Peyer's patch (tissue), 4 donors: ENCODE data around the gene ULK3. TPM values are rescaled to one million over a fixed set of nuclear protein-coding genes. Genes with fewer than 3 reads are reported as not detected.
A peak's percentile ranks its signal among the peaks of the same experiment; 100 is the strongest.

Experiments
- DNase-seq, 3 donors: peaks; one replicate each; pipeline ENCODE4 v3.0.0-alpha.2; 2017 to 2019
- H3K27ac ChIP-seq, 4 donors: fragments of 200-600 bp; sonication (generic); one replicate each; pipeline ENCODE4 v1.5.1; 2016 to 2019
- H3K27me3 ChIP-seq, 2 donors: fragments of 200-600 bp; sonication (generic); one replicate each; pipeline ENCODE4 v1.5.1; 2019
- H3K36me3 ChIP-seq, 3 donors: fragments of 200-600 bp; sonication (generic); one replicate each; pipeline ENCODE4 v1.5.1; 2016 to 2019
- H3K4me1 ChIP-seq, 4 donors: fragments of 200-600 bp; sonication (generic); one replicate each; pipeline ENCODE4 v1.5.1; 2016 to 2019
- H3K4me3 ChIP-seq, 4 donors: fragments of 200-600 bp; sonication (generic); 1 replicate in 3 of 4; 2 replicates in 1 of 4; pipeline ENCODE4 v1.5.1; 2016 to 2019; ENCODE audit warnings: mild to moderate bottlenecking in 1 of 4
- H3K9me3 ChIP-seq, 4 donors: fragments of 200-600 bp; sonication (generic); one replicate each; pipeline ENCODE4 v1.5.1; 2016 to 2019; ENCODE audit warnings: mild to moderate bottlenecking in 1 of 4
- CTCF ChIP-seq, 6 experiments: fragments of 450-650 bp in 4 of 6; fragments of 200-600 bp in 2 of 6; sonication (generic) in 1 of 6; IDR thresholded peaks; one replicate each; pipeline ENCODE4 v1.5.1; 2017 to 2019; ENCODE audit warnings: antibody characterized with exemption in 6 of 6, mild to moderate bottlenecking in 3 of 6, moderate library complexity in 1 of 6
- POLR2A ChIP-seq, 2 donors: fragments of 450-650 bp; IDR thresholded peaks; one replicate each; pipeline ENCODE4 v1.5.1; 2017; ENCODE audit warnings: antibody characterized with exemption in 2 of 2, mild to moderate bottlenecking in 2 of 2, moderate library complexity in 2 of 2
- total RNA-seq, 4 donors: library from RNA; depleted of rRNA; stranded (reverse); fragments of >200 nt; gene quantifications; one replicate each; pipeline ENCODE4 v1.1.0, GENCODE V29; 2016

ULK3 gene
- total RNA-seq, 4 donors from 2014 or later = 194 to 508 (median 288) TPM

- H3K27ac ChIP-seq = no peak overlapping the region
- peaks cover 3 to 28% (median 16%) of the 10 kb centered on the region in 4 donors for H3K4me1 ChIP-seq
- H3K4me3 ChIP-seq = no peak overlapping the region
- DNase-seq = no peak
- peaks cover 0 to 5% of the 10 kb centered on the region in 2 donors for H3K27me3 ChIP-seq
- H3K36me3 ChIP-seq = no peaks in the 10 kb centered on the region
- TF ChIP-seq POLR2A (IDR thresholded peaks at IDR 0.05) (no peak), CTCF (IDR thresholded peaks at IDR 0.05) (no peak)
- no peaks in the 10 kb centered on the region for H3K9me3 ChIP-seq
Observed at GRCh38 chr15:74822233-74822632, 20.7 kb downstream of the ULK3 start.

- Histone ChIP-seq H3K36me3 (no peaks in the 10 kb centered on the region), H3K4me3 (no peak overlapping the region), H3K4me1 (peaks cover 3 to 30% (median 16%) of the 10 kb centered on the region in 4 donors), H3K27ac (no peak overlapping the region), H3K27me3 (peaks cover 0 to 3% of the 10 kb centered on the region in 2 donors), H3K9me3 (no peaks in the 10 kb centered on the region)
- TF ChIP-seq CTCF (IDR thresholded peaks at IDR 0.05) (no peak), POLR2A (IDR thresholded peaks at IDR 0.05) (no peak)
- no peak for DNase-seq
Observed at GRCh38 chr15:74821790-74822158, 21.2 kb downstream of the ULK3 start.

- peaks cover 8 to 30% (median 14%) of the 10 kb centered on the region in 4 donors for H3K4me1 ChIP-seq
- peak in 1 of 3 donors; percentile 62 for DNase-seq
- H3K27ac ChIP-seq = no peak overlapping the region
- no peaks in the 10 kb centered on the region for H3K27me3 ChIP-seq
- H3K9me3 ChIP-seq = no peaks in the 10 kb centered on the region
- H3K4me3 ChIP-seq = peak overlapping the region in 1 of 4 donors; percentile 18
- TF ChIP-seq POLR2A (IDR thresholded peaks at IDR 0.05) (no peak), CTCF (IDR thresholded peaks at IDR 0.05) (no peak)
- no peaks in the 10 kb centered on the region for H3K36me3 ChIP-seq
Observed at GRCh38 chr15:74821091-74821789, 21.7 kb downstream of the ULK3 start.

- Histone ChIP-seq H3K9me3 (no peaks in the 10 kb centered on the region), H3K36me3 (no peaks in the 10 kb centered on the region), H3K4me1 (peaks cover 8 to 37% (median 14%) of the 10 kb centered on the region in 4 donors), H3K27ac (no peak overlapping the region), H3K4me3 (no peak overlapping the region), H3K27me3 (no peaks in the 10 kb centered on the region)
- DNase-seq = no peak
- TF ChIP-seq POLR2A (IDR thresholded peaks at IDR 0.05) (no peak), CTCF (IDR thresholded peaks at IDR 0.05) (no peak)
Observed at GRCh38 chr15:74820056-74820455, 22.9 kb downstream of the ULK3 start.

GRCh38 chr15:74817370-74817737 is 25.6 kb downstream of the ULK3 start:
- DNase-seq = peak in 2 of 3 donors; percentile 71 to 82
- Histone ChIP-seq H3K4me3 (no peak overlapping the region), H3K9me3 (no peaks in the 10 kb centered on the region), H3K4me1 (peaks cover 10 to 44% (median 14%) of the 10 kb centered on the region in 4 donors), H3K27ac (peak overlapping the region in 3 of 4 donors; percentile 43 to 88 (median 82)), H3K36me3 (no peaks in the 10 kb centered on the region), H3K27me3 (no peaks in the 10 kb centered on the region)
- TF ChIP-seq POLR2A (IDR thresholded peaks at IDR 0.05) = peak in 1 of 2 donors; percentile 21
- peak in 4 of 6 experiments; percentile 7 to 74 (median 60) for TF ChIP-seq CTCF (IDR thresholded peaks at IDR 0.05)
